ENCODE measurements around the gene SEMA3F. TPM values are rescaled to one million over a fixed set of nuclear protein-coding genes. Genes with fewer than 3 reads are reported as not detected.

The SEMA3F gene
- total and polyA plus RNA-seq, 2 donors (not counting 3 experiments of a cell fraction or from before 2014, with no cell fraction given), result 65.8 to 99.1 TPM

GRCh38 chr3:50111757-50112156, 43.4 kb upstream of the SEMA3F start:
- dilution Hi-C loops (cut with MboI; ENCODE audit: extremely low pct_ligation_motif_present, low sequenced_read_pairs), result loop anchor here (10.0 kb wide), 1 partner anchor 73 kb away; no protein-coding TSS in a partner anchor
- ChIA-PET POLR2A (interaction anchor here (0.6 kb wide), 2 partner anchors 90 to 1361 kb away, joined by 4 to 5 read pairs; no protein-coding TSS in a partner anchor), CTCF (no interaction called here)
- H3K9ac ChIP-seq (replicated peaks; ENCODE audit: extremely low read depth, insufficient read depth, low read length), result no peak overlapping the region
- no peak overlapping the region for H3K27ac ChIP-seq (ENCODE audit: insufficient read depth, low read depth, low read length)
- no peaks in the 10 kb centered on the region for H3K9me1 ChIP-seq (replicated peaks; ENCODE audit: control insufficient read depth, extremely low read depth, insufficient read depth, low read length)
- H3K9me3 ChIP-seq (replicated peaks; ENCODE audit: control insufficient read depth, insufficient read depth, low read length), result no peaks in the 10 kb centered on the region
- H3K4me1 ChIP-seq (ENCODE audit: control insufficient read depth, extremely low read depth, insufficient read depth, low read length), result no peaks in the 10 kb centered on the region
- no peak for FAIRE-seq
- BruUV-seq (replicated peaks), result no TSS peak
- H3K36me3 ChIP-seq (ENCODE audit: control insufficient read depth in 2 of 2, extremely low read depth in 1 of 2, insufficient read depth in 2 of 2, low read length in 2 of 2), result peaks cover 63 to 69% of the 10 kb centered on the region in 2 experiments
- no peaks in the 10 kb centered on the region for H4K20me1 ChIP-seq (replicated peaks; ENCODE audit: control insufficient read depth, extremely low read depth, insufficient read depth, low read length)
- H3K4me3 ChIP-seq (replicated peaks in 1 of 3; ENCODE audit: insufficient read depth in 1 of 3, low read depth in 1 of 3, low read length in 3 of 3), result no peak overlapping the region
- no peak for DNase-seq (ENCODE audit: low read depth, low spot score)
- no peaks in the 10 kb centered on the region for H3K27me3 ChIP-seq (ENCODE audit: control insufficient read depth in 2 of 2, insufficient read depth in 2 of 2, low read length in 2 of 2)
- no peak overlapping the region for H3K4me2 ChIP-seq (ENCODE audit: insufficient read depth, low read length)
- no peak for TF ChIP-seq POLR2AphosphoS5 (IDR thresholded peaks at IDR 0.05; ENCODE audit: insufficient read depth, low read depth, low read length)
- no peak for TF ChIP-seq JUN (IDR thresholded peaks at IDR 0.05; ENCODE audit: borderline replicate concordance, insufficient read depth, insufficient read length, low read depth)
- TF ChIP-seq MYC (IDR thresholded peaks at IDR 0.05; ENCODE audit: low read depth, low read length), result no peak
- TF ChIP-seq POLR2A (IDR thresholded peaks at IDR 0.05; ENCODE audit: low read depth, low read length), result no peak
- TF ChIP-seq FOS (IDR thresholded peaks at IDR 0.05; ENCODE audit: borderline replicate concordance, insufficient read depth, low read length), result no peak
- TF ChIP-seq EZH2 (IDR thresholded peaks at IDR 0.05; ENCODE audit: borderline replicate concordance, low read depth, low read length, severe bottlenecking), result no peak
- intact Hi-C loops (cut with micrococcal nuclease), result no loop called here
- no peaks in the 10 kb centered on the region for H3K79me2 ChIP-seq (ENCODE audit: control insufficient read depth, insufficient read depth, low read length)
- no peak overlapping the region for H2AFZ ChIP-seq (ENCODE audit: low read depth, low read length)

- intact Hi-C loops (cut with micrococcal nuclease), result no loop called here
- no peak overlapping the region for H3K4me2 ChIP-seq (ENCODE audit: insufficient read depth, low read length)
- FAIRE-seq (no peak), DNase-seq (ENCODE audit: low read depth, low spot score) (no peak)
- no peaks in the 10 kb centered on the region for H4K20me1 ChIP-seq (replicated peaks; ENCODE audit: control insufficient read depth, extremely low read depth, insufficient read depth, low read length)
- H3K27me3 ChIP-seq (ENCODE audit: control insufficient read depth in 2 of 2, insufficient read depth in 2 of 2, low read length in 2 of 2), result no peaks in the 10 kb centered on the region
- no peak overlapping the region for H2AFZ ChIP-seq (ENCODE audit: low read depth, low read length)
- H3K9me3 ChIP-seq (replicated peaks; ENCODE audit: control insufficient read depth, insufficient read depth, low read length), result no peaks in the 10 kb centered on the region
- H3K4me1 ChIP-seq (ENCODE audit: control insufficient read depth, extremely low read depth, insufficient read depth, low read length), result no peaks in the 10 kb centered on the region
- peaks cover 62 to 67% of the 10 kb centered on the region in 2 experiments for H3K36me3 ChIP-seq (ENCODE audit: control insufficient read depth in 2 of 2, extremely low read depth in 1 of 2, insufficient read depth in 2 of 2, low read length in 2 of 2)
- H3K9ac ChIP-seq (replicated peaks; ENCODE audit: extremely low read depth, insufficient read depth, low read length), result no peak overlapping the region
- no peaks in the 10 kb centered on the region for H3K79me2 ChIP-seq (ENCODE audit: control insufficient read depth, insufficient read depth, low read length)
- dilution Hi-C loops (cut with MboI; ENCODE audit: extremely low pct_ligation_motif_present, low sequenced_read_pairs), result loop anchor here (10.0 kb wide), 1 partner anchor 72 kb away; no protein-coding TSS in a partner anchor
- BruUV-seq (replicated peaks), result no TSS peak
- ChIA-PET CTCF (no interaction called here), POLR2A (interaction anchor here (0.6 kb wide), 2 partner anchors 90 to 1360 kb away, joined by 4 to 5 read pairs; no protein-coding TSS in a partner anchor)
- no peak overlapping the region for H3K4me3 ChIP-seq (replicated peaks in 1 of 3; ENCODE audit: insufficient read depth in 1 of 3, low read depth in 1 of 3, low read length in 3 of 3)
- H3K27ac ChIP-seq (ENCODE audit: insufficient read depth, low read depth, low read length), result no peak overlapping the region
- no peaks in the 10 kb centered on the region for H3K9me1 ChIP-seq (replicated peaks; ENCODE audit: control insufficient read depth, extremely low read depth, insufficient read depth, low read length)
- TF ChIP-seq GATA2 (IDR thresholded peaks at IDR 0.05; ENCODE audit: insufficient read depth, insufficient read length, low read depth, low read length) (no peak), POLR2A (IDR thresholded peaks at IDR 0.05; ENCODE audit: low read depth, low read length) (no peak), FOS (IDR thresholded peaks at IDR 0.05; ENCODE audit: borderline replicate concordance, insufficient read depth, low read length) (no peak), MYC (IDR thresholded peaks at IDR 0.05; ENCODE audit: low read depth, low read length) (no peak), JUN (IDR thresholded peaks at IDR 0.05; ENCODE audit: borderline replicate concordance, insufficient read depth, insufficient read length, low read depth) (no peak), MAX (IDR thresholded peaks at IDR 0.05; ENCODE audit: insufficient read depth, insufficient read length) (no peak), CTCF (IDR thresholded peaks at IDR 0.05; ENCODE audit: extremely low read depth in 1 of 2, insufficient read depth in 1 of 2, low read depth in 1 of 2, low read length in 2 of 2) (no peak), EZH2 (IDR thresholded peaks at IDR 0.05; ENCODE audit: borderline replicate concordance, low read depth, low read length, severe bottlenecking) (no peak), POLR2AphosphoS5 (IDR thresholded peaks at IDR 0.05; ENCODE audit: insufficient read depth, low read depth, low read length) (no peak)
Observed at GRCh38 chr3:50112462-50112861, 42.7 kb upstream of the SEMA3F start.

Measured in endothelial cell of umbilical vein (primary cell).